Endothelial cell of umbilical vein (primary cell): ENCODE data around the gene PCDHGC3. TPM values are rescaled to one million over a fixed set of nuclear protein-coding genes. Genes with fewer than 3 reads are reported as not detected.

ENCODE experiments used
- BruUV-seq: library from RNA; stranded (reverse); fragments of 400-500 nt; replicated peaks from 2 replicates; lab custom pipeline; 2021; lab: Mats Ljungman, UMichigan
- CTCF ChIA-PET: fragments of 300-600, 350-600 bp; sonication (Branson Sonifier 250); formaldehyde crosslinking; loops from one replicate; lab custom pipeline; 2021; ENCODE audit warnings: antibody characterized with exemption, inconsistent platforms; lab: Charles Lee
- POLR2A ChIA-PET: fragments of 300-600, 350-600 bp; sonication (Branson Sonifier 250); formaldehyde crosslinking; loops from one replicate; lab custom pipeline; 2021; ENCODE audit warnings: antibody characterized with exemption, inconsistent platforms; lab: Charles Lee
- DNase-seq: peaks from one replicate; pipeline ENCODE4 v3.0.0-alpha.2; 2011; ENCODE audit warnings: low read depth, low spot score
- FAIRE-seq: peaks from 2 replicates; lab custom pipeline; 2011; peaks lifted over from hg19 to GRCh38; lab: Jason Lieb, UNC
- H2AFZ ChIP-seq: 2 replicates; pipeline ENCODE4 v1.6.0; 2012; ENCODE audit warnings: low read depth, low read length, control low read depth, inconsistent platforms
- H3K27ac ChIP-seq: 2 replicates; pipeline ENCODE4 v1.5.1; 2011; ENCODE audit warnings: low read depth, mild to moderate bottlenecking, control low read depth, low read length, moderate library complexity; ENCODE audit not compliant: insufficient read depth
- H3K27me3 ChIP-seq, 2 experiments: 2 replicates each; pipeline versions ENCODE4 v1.6.0 to v1.6.1; 2011; ENCODE audit warnings: low read length in 2 of 2, mixed read lengths in 1 of 2; ENCODE audit not compliant: control insufficient read depth in 2 of 2, insufficient read depth in 2 of 2
- H3K36me3 ChIP-seq, 2 experiments: 2 replicates in 1 of 2; 3 replicates in 1 of 2; pipeline ENCODE4 v1.5.1; 2011; ENCODE audit warnings: low read length in 2 of 2, mild to moderate bottlenecking in 1 of 2, moderate library complexity in 1 of 2; ENCODE audit not compliant: control insufficient read depth in 2 of 2, insufficient read depth in 2 of 2; ENCODE audit errors: extremely low read depth in 1 of 2
- H3K4me1 ChIP-seq: 3 replicates; pipeline ENCODE4 v1.5.1; 2011; ENCODE audit warnings: mild to moderate bottlenecking, low read length; ENCODE audit not compliant: control insufficient read depth, insufficient read depth; ENCODE audit errors: extremely low read depth
- H3K4me2 ChIP-seq: 2 replicates; pipeline ENCODE4 v1.6.1; 2011; ENCODE audit warnings: low read length, control low read depth, mixed read lengths; ENCODE audit not compliant: insufficient read depth
- H3K4me3 ChIP-seq, 3 experiments: fragments of 200-600 bp in 1 of 3; sonication (generic), shearing (Covaris generic) in 1 of 3; replicated peaks in 1 of 3; 2 replicates each; pipeline ENCODE4 v1.5.1; 2011 to 2016; ENCODE audit warnings: control low read depth in 3 of 3, low read length in 3 of 3, mild to moderate bottlenecking in 2 of 3, inconsistent platforms in 1 of 3, low read depth in 1 of 3, moderate library complexity in 1 of 3; ENCODE audit not compliant: insufficient read depth in 1 of 3
- H3K79me2 ChIP-seq: 2 replicates; pipeline ENCODE4 v1.6.0; 2012; ENCODE audit warnings: low read length, inconsistent platforms; ENCODE audit not compliant: control insufficient read depth, insufficient read depth
- H3K9ac ChIP-seq: replicated peaks from 2 replicates; pipeline ENCODE3; 2011; ENCODE audit warnings: low read length, control low read depth; ENCODE audit not compliant: insufficient read depth; ENCODE audit errors: extremely low read depth
- H3K9me1 ChIP-seq: replicated peaks from 3 replicates; pipeline ENCODE4 v1.6.0; 2011; ENCODE audit warnings: mild to moderate bottlenecking, low read length; ENCODE audit not compliant: control insufficient read depth, insufficient read depth; ENCODE audit errors: extremely low read depth
- H3K9me3 ChIP-seq: replicated peaks from 2 replicates; pipeline ENCODE4 v1.5.1; 2012; ENCODE audit warnings: low read length, inconsistent platforms; ENCODE audit not compliant: control insufficient read depth, insufficient read depth
- H4K20me1 ChIP-seq: replicated peaks from 2 replicates; pipeline ENCODE3; 2011; ENCODE audit warnings: mild to moderate bottlenecking, low read length; ENCODE audit not compliant: control insufficient read depth, insufficient read depth; ENCODE audit errors: extremely low read depth
- CTCF ChIP-seq, 2 donors: IDR thresholded peaks; 1 replicate in 1 of 2; 2 replicates in 1 of 2; pipeline ENCODE4 v1.5.1; 2011; ENCODE audit warnings: low read length in 2 of 2, mild to moderate bottlenecking in 2 of 2, moderate library complexity in 2 of 2, control low read depth in 1 of 2, inconsistent platforms in 1 of 2, low read depth in 1 of 2; ENCODE audit not compliant: insufficient read depth in 1 of 2; ENCODE audit errors: extremely low read depth in 1 of 2
- EZH2 ChIP-seq: IDR thresholded peaks from 2 replicates; pipeline ENCODE4 v1.6.1; 2012; ENCODE audit warnings: borderline replicate concordance, low read depth, mild to moderate bottlenecking, moderate library complexity, low read length, inconsistent platforms; ENCODE audit not compliant: severe bottlenecking
- FOS ChIP-seq: IDR thresholded peaks from 2 replicates; pipeline ENCODE4 v1.6.1; 2011; ENCODE audit warnings: mild to moderate bottlenecking, low read length, moderate library complexity, borderline replicate concordance; ENCODE audit not compliant: insufficient read depth
- GATA2 ChIP-seq: IDR thresholded peaks from 2 replicates; pipeline ENCODE4 v1.7.0; 2011; ENCODE audit warnings: low read depth, mild to moderate bottlenecking, moderate library complexity, mixed read lengths, low read length; ENCODE audit not compliant: insufficient read length, insufficient read depth
- JUN ChIP-seq: IDR thresholded peaks from 2 replicates; pipeline ENCODE4 v1.6.1; 2011; ENCODE audit warnings: borderline replicate concordance, low read depth; ENCODE audit not compliant: insufficient read length, insufficient read depth
- MAX ChIP-seq: IDR thresholded peaks from 2 replicates; pipeline ENCODE4 v1.6.1; 2011; ENCODE audit not compliant: insufficient read depth, insufficient read length
- MYC ChIP-seq: IDR thresholded peaks from one replicate; pipeline ENCODE4 v1.6.1; 2011; ENCODE audit warnings: mild to moderate bottlenecking, low read depth, low read length
- POLR2A ChIP-seq: IDR thresholded peaks from 2 replicates; pipeline ENCODE4 v1.6.1; 2012; ENCODE audit warnings: low read depth, mild to moderate bottlenecking, control low read depth, low read length
- POLR2AphosphoS5 ChIP-seq: IDR thresholded peaks from 2 replicates; pipeline ENCODE4 v1.6.1; 2012; ENCODE audit warnings: low read depth, mild to moderate bottlenecking, control low read depth, low read length, moderate library complexity; ENCODE audit not compliant: insufficient read depth
- dilution Hi-C: fragments of 300-500 bp; cut with MboI; formaldehyde crosslinking; loops from one replicate; pipeline ENCODE4 v1.15.0; 2019; ENCODE audit warnings: low sequenced_read_pairs; ENCODE audit not compliant: extremely low pct_ligation_motif_present
- intact Hi-C: fragments of 100-400 bp; cut with micrococcal nuclease; formaldehyde crosslinking; loops from one replicate; pipeline ENCODE4 v1.10.0; 2022
- polyA plus RNA-seq, 4 experiments: library from polyadenylated mRNA; depleted of rRNA in 3 of 4; stranded (reverse) in 3 of 4; unstranded in 1 of 4; fragments of >200 nt; gene quantifications; 2 replicates each; pipeline versions ENCODE4 v1.2.1 to v1.2.3, GENCODE V29; 2011 to 2012; ENCODE audit warnings: missing spikeins in 1 of 4
- total RNA-seq: library from RNA; stranded (reverse); gene quantifications from 2 replicates; pipeline ENCODE4 v1.2.3, GENCODE V29; 2021

Gene PCDHGC3
- total and polyA plus RNA-seq, 2 donors (not counting 3 experiments of a cell fraction or from before 2014, with no cell fraction given): 9.2 to 36.1 TPM

GRCh38 chr5:141437221-141437620 lies 38.5 kb upstream of the PCDHGC3 start:
- CTCF ChIA-PET: interaction anchor here (1.3 to 1.9 kb wide), 4 partner anchors 20 to 127 kb away, joined by 3 to 8 read pairs (median 4); partner anchors contain the start of genes PCDHGB7 and PCDHGC3
- FAIRE-seq: no peak
- no peak overlapping the region for H3K27ac ChIP-seq
- no peaks in the 10 kb centered on the region for H3K79me2 ChIP-seq
- BruUV-seq: no TSS peak
- no peaks in the 10 kb centered on the region for H4K20me1 ChIP-seq
- TF ChIP-seq FOS: no peak
- TF ChIP-seq EZH2: no peak
- no peak for TF ChIP-seq CTCF (IDR thresholded peaks at IDR 0.05; ENCODE audit: extremely low read depth in 1 of 2, insufficient read depth in 1 of 2, low read depth in 1 of 2, low read length in 2 of 2)
- no peak for TF ChIP-seq MYC
- TF ChIP-seq POLR2AphosphoS5: no peak
- TF ChIP-seq POLR2A: no peak
- TF ChIP-seq GATA2: no peak
- TF ChIP-seq MAX: no peak
- TF ChIP-seq JUN: no peak
- H2AFZ ChIP-seq: no peak overlapping the region
- no peak for DNase-seq
- no peak overlapping the region for H3K4me2 ChIP-seq
- H3K36me3 ChIP-seq: no peaks in the 10 kb centered on the region
- no peaks in the 10 kb centered on the region for H3K9me3 ChIP-seq
- intact Hi-C loops (no loop called here), dilution Hi-C loops (no loop called here)
- H3K9me1 ChIP-seq: no peaks in the 10 kb centered on the region
- H3K4me3 ChIP-seq: no peak overlapping the region
- POLR2A ChIA-PET: no interaction called here
- no peak overlapping the region for H3K9ac ChIP-seq
- H3K4me1 ChIP-seq: no peaks in the 10 kb centered on the region
- H3K27me3 ChIP-seq: peaks cover 3 to 12% of the 10 kb centered on the region in 2 experiments
